WTC11 (cell line): ENCODE measurements around the gene CCDC51. TPM values are rescaled to one million over a fixed set of nuclear protein-coding genes. Genes with fewer than 3 reads are reported as not detected.
"Not testable (repeated sequence)": the region's sequence is repeated elsewhere in the genome, so short reads cannot be mapped to it uniquely, and the experiment has no call there.

Experiments
- ATAC-seq: fragments of 200-7000 bp; cut with Tn5 transposase; 2 replicates; pipeline ENCODE4 v1.10.0; 2021; ENCODE audit warnings: mild to moderate bottlenecking, moderate library complexity
- CTCF ChIA-PET: fragments of 300-600 bp; sonication (Branson Sonifier 250); formaldehyde crosslinking; loops from one replicate; lab custom pipeline; 2021; ENCODE audit warnings: antibody characterized with exemption; lab: Charles Lee
- POLR2A ChIA-PET: fragments of 350-600 bp; sonication (Branson Sonifier 250); formaldehyde crosslinking; loops from one replicate; lab custom pipeline; 2021; ENCODE audit warnings: antibody characterized with exemption; lab: Charles Lee
- DNase-seq: peaks from one replicate; pipeline ENCODE4 v3.0.0; 2021; ENCODE audit warnings: low spot score
- H3K27ac Mint-ChIP-seq: 2 replicates; pipeline ENCODE4 v1.8.0; 2021; ENCODE audit warnings: mixed read lengths
- H3K27me3 Mint-ChIP-seq: 2 replicates; pipeline ENCODE4 v1.8.0; 2021; ENCODE audit warnings: low read depth, mild to moderate bottlenecking, moderate library complexity, mixed read lengths
- H3K36me3 Mint-ChIP-seq: 2 replicates; pipeline ENCODE4 v1.8.0; 2021; ENCODE audit warnings: mixed read lengths
- H3K4me1 Mint-ChIP-seq: 2 replicates; pipeline ENCODE4 v1.8.0; 2022; ENCODE audit warnings: mixed read lengths
- H3K4me3 Mint-ChIP-seq: 2 replicates; pipeline ENCODE4 v1.8.0; 2021; ENCODE audit warnings: mild to moderate bottlenecking, moderate library complexity, mixed read lengths
- H3K9me3 Mint-ChIP-seq: 2 replicates; pipeline ENCODE4 v1.8.0; 2021; ENCODE audit warnings: mixed read lengths
- AFF4 ChIP-seq: sonication (generic); formaldehyde crosslinking; IDR thresholded peaks from 2 replicates; pipeline ENCODE4 v1.8.1; 2023; ENCODE audit warnings: mild to moderate bottlenecking, missing genetic modification reagents, borderline replicate concordance
- CREB1 ChIP-seq: sonication (generic); formaldehyde crosslinking; IDR thresholded peaks from 2 replicates; pipeline ENCODE4 v1.8.0; 2023; ENCODE audit warnings: mild to moderate bottlenecking, missing genetic modification reagents
- E2F5 ChIP-seq: sonication (generic); formaldehyde crosslinking; IDR thresholded peaks from 2 replicates; pipeline ENCODE4 v1.8.1; 2022; ENCODE audit warnings: mild to moderate bottlenecking, moderate library complexity, missing genetic modification reagents
- ETV6 ChIP-seq: sonication (generic); formaldehyde crosslinking; IDR thresholded peaks from 2 replicates; pipeline ENCODE4 v1.8.1; 2022; ENCODE audit warnings: mild to moderate bottlenecking, missing genetic modification reagents
- GTF2I ChIP-seq: fragments of 250-450 bp; sonication (Bioruptor Pico); conservative IDR thresholded peaks from 2 replicates; pipeline ENCODE4 v1.4.0; 2021; ENCODE audit warnings: mild to moderate bottlenecking
- HMGA2 ChIP-seq: fragments of 250-450 bp; sonication (Bioruptor Pico); IDR thresholded peaks from 2 replicates; pipeline ENCODE4 v1.4.0; 2021; ENCODE audit warnings: mild to moderate bottlenecking, moderate library complexity
- HMGXB4 ChIP-seq: sonication (generic); formaldehyde crosslinking; IDR thresholded peaks from 2 replicates; pipeline ENCODE4 v1.8.1; 2023; ENCODE audit warnings: mild to moderate bottlenecking, moderate library complexity, missing genetic modification reagents
- NFATC4 ChIP-seq: fragments of 250-450 bp; sonication (Bioruptor Pico); IDR thresholded peaks from 2 replicates; pipeline ENCODE4 v1.9.0; 2021; ENCODE audit warnings: mild to moderate bottlenecking
- NFE2L1 ChIP-seq: sonication (generic); formaldehyde crosslinking; IDR thresholded peaks from 2 replicates; pipeline ENCODE4 v1.8.1; 2023; ENCODE audit warnings: missing genetic modification reagents
- NR3C1 ChIP-seq: sonication (generic); formaldehyde crosslinking; conservative IDR thresholded peaks from 2 replicates; pipeline ENCODE4 v1.8.1; 2023; ENCODE audit warnings: low read depth, mild to moderate bottlenecking, missing genetic modification reagents
- RELA ChIP-seq: sonication (generic); formaldehyde crosslinking; IDR thresholded peaks from 2 replicates; pipeline ENCODE4 v1.8.1; 2022; ENCODE audit warnings: missing genetic modification reagents, mild to moderate bottlenecking, borderline replicate concordance
- SMAD4 ChIP-seq: sonication (generic); formaldehyde crosslinking; IDR thresholded peaks from 2 replicates; pipeline ENCODE4 v1.8.0; 2022; ENCODE audit warnings: mild to moderate bottlenecking, missing genetic modification reagents
- SOX15 ChIP-seq: fragments of 250-450 bp; sonication (Bioruptor Pico); IDR thresholded peaks from 2 replicates; pipeline ENCODE4 v1.9.0; 2021; ENCODE audit warnings: mild to moderate bottlenecking
- TCF7 ChIP-seq: sonication (generic); formaldehyde crosslinking; IDR thresholded peaks from 2 replicates; pipeline ENCODE4 v1.8.0; 2022; ENCODE audit warnings: mild to moderate bottlenecking, low read depth, missing genetic modification reagents, moderate library complexity
- TEAD1 ChIP-seq: sonication (generic); formaldehyde crosslinking; IDR thresholded peaks from 2 replicates; pipeline ENCODE4 v1.8.0; 2022; ENCODE audit warnings: mild to moderate bottlenecking, missing genetic modification reagents
- ZNF219 ChIP-seq: sonication (generic); formaldehyde crosslinking; IDR thresholded peaks from 2 replicates; pipeline ENCODE4 v1.8.0; 2023; ENCODE audit warnings: missing genetic modification reagents, mild to moderate bottlenecking, borderline replicate concordance
- ZNF281 ChIP-seq: sonication (generic); formaldehyde crosslinking; IDR thresholded peaks from 2 replicates; pipeline ENCODE4 v1.8.0; 2023; ENCODE audit warnings: mild to moderate bottlenecking, missing genetic modification reagents
- ZNF317 ChIP-seq: sonication (generic); formaldehyde crosslinking; IDR thresholded peaks from 2 replicates; pipeline ENCODE4 v1.8.1; 2023; ENCODE audit warnings: low read depth, mild to moderate bottlenecking, moderate library complexity, missing genetic modification reagents, borderline replicate concordance
- ZNF416 ChIP-seq: fragments of 250-450 bp; sonication (Bioruptor Pico); IDR thresholded peaks from 2 replicates; pipeline ENCODE4 v1.9.0; 2021; ENCODE audit warnings: mild to moderate bottlenecking, inconsistent platforms
- total RNA-seq: library from RNA; stranded (reverse); gene quantifications from 3 replicates; pipeline ENCODE4 v1.2.3, GENCODE V29; 2021

Gene CCDC51
- total RNA-seq, 1 experiment from 2014 or later: 25.1 TPM

GRCh38 chr3:48480891-48481290, 41.0 kb upstream of the CCDC51 start:
- H3K36me3 Mint-ChIP-seq, ATAC-seq, H3K4me3 Mint-ChIP-seq, H3K27ac Mint-ChIP-seq, H3K9me3 Mint-ChIP-seq, H3K27me3 Mint-ChIP-seq, DNase-seq, POLR2A ChIA-PET, CTCF ChIA-PET: not testable (repeated sequence)
- H3K4me1 Mint-ChIP-seq: peaks cover 18% of the 10 kb centered on the region

- DNase-seq: no peak
- no peak for TF ChIP-seq ZNF281
- no peak for TF ChIP-seq GTF2I (CRISPR knock-in tag)
- 0 out of 2 replicates have a peak overlapping the region, but pooled peaks have one; percentile 63 for H3K27ac Mint-ChIP-seq
- H3K4me3 Mint-ChIP-seq: no peak overlapping the region
- peaks cover under 1% of the 10 kb centered on the region; the same call in 1 of the 2 replicates for H3K36me3 Mint-ChIP-seq
- ATAC-seq: no peak
- CTCF ChIA-PET: interaction anchor here (1.1 kb wide), 1 partner anchor 79 kb away, joined by 3 read pairs; no protein-coding TSS in a partner anchor
- POLR2A ChIA-PET: interaction anchor here (0.7 kb wide), 1 partner anchor 32 kb away, joined by 6 read pairs; the partner anchor contains the start of gene ATRIP
- peaks cover 30% of the 10 kb centered on the region for H3K4me1 Mint-ChIP-seq
- no peaks in the 10 kb centered on the region; the same call in 1 of the 2 replicates for H3K27me3 Mint-ChIP-seq
- H3K9me3 Mint-ChIP-seq: no peaks in the 10 kb centered on the region
These were observed 39.0 kb upstream of the CCDC51 start for GRCh38 chr3:48478626-48479555.

- H3K27me3 Mint-ChIP-seq: no peaks in the 10 kb centered on the region; the same call in none of the 2 replicates
- ChIA-PET POLR2A (no interaction called here), CTCF (interaction anchor here (1.1 to 1.8 kb wide), 2 partner anchors 42 to 80 kb away, joined by 3 to 5 read pairs; no protein-coding TSS in a partner anchor)
- H3K36me3 Mint-ChIP-seq: no peaks in the 10 kb centered on the region; the same call in 1 of the 2 replicates
- H3K4me3 Mint-ChIP-seq: no peak overlapping the region
- TF ChIP-seq GTF2I (CRISPR knock-in tag): no peak
- no peak for TF ChIP-seq HMGXB4 (CRISPR knock-in tag)
- no peak for TF ChIP-seq RELA
- TF ChIP-seq TEAD1 (CRISPR knock-in tag): no peak
- TF ChIP-seq AFF4: no peak
- TF ChIP-seq ZNF317 (CRISPR knock-in tag): no peak
- no peak for TF ChIP-seq CREB1 (CRISPR knock-in tag)
- no peak for TF ChIP-seq ZNF416 (CRISPR knock-in tag)
- no peak for TF ChIP-seq HMGA2 (CRISPR knock-in tag)
- no peak for TF ChIP-seq TCF7 (CRISPR knock-in tag)
- no peak for TF ChIP-seq NFE2L1 (CRISPR knock-in tag)
- TF ChIP-seq NR3C1: no peak
- no peak for TF ChIP-seq NFATC4 (CRISPR knock-in tag)
- TF ChIP-seq SMAD4: no peak
- TF ChIP-seq SOX15 (CRISPR knock-in tag): no peak
- TF ChIP-seq E2F5 (CRISPR knock-in tag): no peak
- no peak for TF ChIP-seq ETV6
- no peak for TF ChIP-seq ZNF219 (CRISPR knock-in tag)
- H3K4me1 Mint-ChIP-seq: peaks cover 36% of the 10 kb centered on the region
- H3K9me3 Mint-ChIP-seq: no peaks in the 10 kb centered on the region
- no peak overlapping the region for H3K27ac Mint-ChIP-seq
- DNase-seq (no peak), ATAC-seq (no peak)
These were observed 38.1 kb upstream of the CCDC51 start for GRCh38 chr3:48477959-48478520.
